ENCODE data around the gene ATP10B.

- TF ChIP-seq POLR2A (IDR thresholded peaks at IDR 0.05; ENCODE audit: low read depth, low read length): no peak
- TF ChIP-seq SPI1 (IDR thresholded peaks at IDR 0.05; ENCODE audit: low read depth, low read length): no peak
- TF ChIP-seq TAF1 (IDR thresholded peaks at IDR 0.05; ENCODE audit: low read depth, low read length): no peak
These were observed 301.9 kb downstream of the ATP10B start for GRCh38 chr5:160550075-160550474.

Data from GM12891 (cell line).